AG04450 (cell line): Measurements from ENCODE around the gene TOP1. TPM values are rescaled to one million over a fixed set of nuclear protein-coding genes. Genes with fewer than 3 reads are reported as not detected.

ENCODE experiments used
- CTCF ChIA-PET: fragments of 300-600, 350-600 bp; formaldehyde crosslinking; extraction: SDS; loops from one replicate; lab custom pipeline; 2022; ENCODE audit warnings: antibody characterized with exemption, inconsistent platforms; lab: Charles Lee
- POLR2A ChIA-PET: fragments of 350-600 bp; formaldehyde crosslinking; extraction: SDS; loops from one replicate; lab custom pipeline; 2021; ENCODE audit warnings: antibody characterized with exemption, inconsistent platforms; lab: Yijun Ruan, JAX
- DNase-seq: peaks from one replicate; pipeline ENCODE4 v3.0.0-alpha.2; 2011; ENCODE audit warnings: low read depth, low spot score
- H3K27ac ChIP-seq: one replicate; pipeline ENCODE4 v1.5.1; 2012; ENCODE audit warnings: low read depth, low read length, control low read depth
- H3K27me3 ChIP-seq: one replicate; pipeline ENCODE4 v1.6.0; 2012; ENCODE audit warnings: low read length; ENCODE audit not compliant: control insufficient read depth, insufficient read depth
- H3K4me3 ChIP-seq: 2 replicates; pipeline ENCODE4 v1.5.1; 2011; ENCODE audit warnings: mild to moderate bottlenecking, low read depth, low read length, control low read depth
- H3K9me3 ChIP-seq: 2 replicates; pipeline ENCODE4 v1.5.1; 2012; ENCODE audit warnings: low read length; ENCODE audit not compliant: control insufficient read depth, insufficient read depth
- polyA plus RNA-seq: library from polyadenylated mRNA; depleted of rRNA; stranded (reverse); fragments of >200 nt; gene quantifications from 2 replicates; pipeline ENCODE4 v1.2.3, GENCODE V29; 2011
- TF ChIP-seq, protein P1 (sequence below): IDR thresholded peaks from 2 replicates; pipeline ENCODE4 v1.5.1; 2011; ENCODE audit warnings: low read depth, low read length, control low read depth, inconsistent platforms

Gene TOP1
- polyA plus RNA-seq, 1 experiment: 29.1 TPM

DNA sequence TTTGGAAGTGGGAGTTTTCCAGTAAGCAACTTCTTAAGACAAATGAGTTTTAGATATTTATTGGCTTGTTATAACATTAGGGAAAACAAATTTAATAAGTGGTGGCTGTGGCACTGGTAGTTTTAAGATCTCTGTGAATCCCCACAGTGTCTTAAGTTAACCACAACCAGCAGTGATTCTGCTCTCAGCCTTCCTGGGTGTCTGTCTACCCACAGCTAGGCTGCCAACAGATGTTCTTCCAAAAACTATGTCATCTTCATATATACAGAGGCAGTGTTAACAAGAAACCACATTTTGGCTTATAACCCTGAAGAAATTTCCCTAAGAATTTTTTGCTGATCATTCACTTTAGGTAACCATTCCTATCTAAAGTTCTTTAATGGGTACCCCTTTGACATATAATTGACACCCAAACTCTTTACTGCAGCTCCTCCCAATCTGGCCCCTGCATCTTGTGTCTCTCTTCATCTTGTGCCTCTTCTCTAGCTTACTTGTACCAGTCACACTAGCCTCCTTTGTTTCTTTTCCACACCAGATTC is 52.7 kb downstream of the TOP1 start:
- ChIA-PET POLR2A (no interaction called here), CTCF (interaction anchor here (6.5 kb wide), 1 partner anchor 89 kb away, joined by 41 read pairs; no protein-coding TSS in a partner anchor)
- Histone ChIP-seq H3K27ac (no peak overlapping the region), H3K27me3 (no peaks in the 10 kb centered on the region), H3K4me3 (no peak overlapping the region), H3K9me3 (no peaks in the 10 kb centered on the region)
- TF ChIP-seq, protein P1, sequence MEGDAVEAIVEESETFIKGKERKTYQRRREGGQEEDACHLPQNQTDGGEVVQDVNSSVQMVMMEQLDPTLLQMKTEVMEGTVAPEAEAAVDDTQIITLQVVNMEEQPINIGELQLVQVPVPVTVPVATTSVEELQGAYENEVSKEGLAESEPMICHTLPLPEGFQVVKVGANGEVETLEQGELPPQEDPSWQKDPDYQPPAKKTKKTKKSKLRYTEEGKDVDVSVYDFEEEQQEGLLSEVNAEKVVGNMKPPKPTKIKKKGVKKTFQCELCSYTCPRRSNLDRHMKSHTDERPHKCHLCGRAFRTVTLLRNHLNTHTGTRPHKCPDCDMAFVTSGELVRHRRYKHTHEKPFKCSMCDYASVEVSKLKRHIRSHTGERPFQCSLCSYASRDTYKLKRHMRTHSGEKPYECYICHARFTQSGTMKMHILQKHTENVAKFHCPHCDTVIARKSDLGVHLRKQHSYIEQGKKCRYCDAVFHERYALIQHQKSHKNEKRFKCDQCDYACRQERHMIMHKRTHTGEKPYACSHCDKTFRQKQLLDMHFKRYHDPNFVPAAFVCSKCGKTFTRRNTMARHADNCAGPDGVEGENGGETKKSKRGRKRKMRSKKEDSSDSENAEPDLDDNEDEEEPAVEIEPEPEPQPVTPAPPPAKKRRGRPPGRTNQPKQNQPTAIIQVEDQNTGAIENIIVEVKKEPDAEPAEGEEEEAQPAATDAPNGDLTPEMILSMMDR: no peak
- DNase-seq: no peak

DNA sequence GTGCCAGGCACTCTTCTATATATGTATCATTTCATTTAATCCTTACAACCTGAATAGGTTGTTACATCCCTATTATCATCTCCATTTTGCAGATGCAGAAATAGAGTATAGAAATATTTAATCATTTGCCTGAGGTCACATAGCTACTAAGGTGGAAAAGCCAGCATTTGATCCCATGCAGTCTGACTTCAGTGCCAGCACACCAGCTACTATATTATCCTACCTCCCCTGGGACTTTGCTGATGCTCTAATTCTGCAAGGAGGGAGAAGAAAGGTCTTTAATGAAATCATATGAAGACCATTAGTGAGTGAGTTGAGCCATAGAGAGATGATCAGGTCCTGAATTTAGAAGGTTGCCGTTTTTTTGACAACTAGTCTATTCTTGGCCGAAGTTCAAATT is 53.7 kb downstream of the TOP1 start:
- Histone ChIP-seq H3K4me3 (no peak overlapping the region), H3K27ac (no peak overlapping the region), H3K27me3 (no peaks in the 10 kb centered on the region), H3K9me3 (no peaks in the 10 kb centered on the region)
- ChIA-PET POLR2A (no interaction called here), CTCF (interaction anchor here (1.4 to 6.5 kb wide), 2 partner anchors 13 to 90 kb away, joined by 9 to 41 read pairs; no protein-coding TSS in a partner anchor)
- TF ChIP-seq, protein P1: no peak
- no peak for DNase-seq

DNA sequence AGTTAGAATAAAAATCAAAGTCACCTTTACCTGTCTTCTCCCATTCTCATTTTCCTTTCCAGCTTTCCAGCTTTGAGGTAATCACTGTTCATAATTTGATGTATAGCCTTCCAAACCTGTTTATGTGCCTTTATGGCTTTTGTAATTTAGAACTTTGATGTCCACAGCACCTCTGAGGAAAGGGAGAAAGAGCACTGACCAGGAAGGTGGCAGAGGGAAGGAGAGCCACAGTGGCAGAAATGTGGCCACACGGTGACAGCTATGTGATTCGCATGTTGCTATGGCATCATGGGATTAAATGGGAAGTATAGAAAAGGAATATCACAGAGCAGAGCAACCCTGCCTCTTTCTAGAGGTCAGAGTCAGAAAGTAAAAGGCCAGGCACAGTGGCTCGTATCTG is 57.0 kb downstream of the TOP1 start:
- no peak overlapping the region for H3K27ac ChIP-seq
- H3K27me3 ChIP-seq: no peaks in the 10 kb centered on the region
- DNase-seq: no peak
- ChIA-PET CTCF (interaction anchor here (0.6 to 2.6 kb wide), 2 partner anchors 9 to 95 kb away, joined by 4 to 10 read pairs; no protein-coding TSS in a partner anchor), POLR2A (no interaction called here)
- no peaks in the 10 kb centered on the region for H3K9me3 ChIP-seq
- no peak overlapping the region for H3K4me3 ChIP-seq
- TF ChIP-seq, protein P1: no peak

GRCh38 chr20:41086402-41087324 is 58.0 kb downstream of the TOP1 start:
- ChIA-PET POLR2A (no interaction called here), CTCF (interaction anchor here (1.0 to 2.6 kb wide), 4 partner anchors 8 to 98 kb away, joined by 3 to 10 read pairs (median 4); no protein-coding TSS in a partner anchor)
- Histone ChIP-seq H3K9me3 (no peaks in the 10 kb centered on the region), H3K27me3 (no peaks in the 10 kb centered on the region), H3K4me3 (no peak overlapping the region), H3K27ac (no peak overlapping the region)
- TF ChIP-seq, protein P1: no peak
- no peak for DNase-seq

- H3K27me3 ChIP-seq: no peaks in the 10 kb centered on the region
- H3K4me3 ChIP-seq: no peak overlapping the region
- DNase-seq: no peak
- no peaks in the 10 kb centered on the region for H3K9me3 ChIP-seq
- CTCF ChIA-PET: interaction anchor here (0.6 to 2.6 kb wide), 4 partner anchors 14 to 98 kb away, joined by 3 to 10 read pairs (median 4); no protein-coding TSS in a partner anchor
- POLR2A ChIA-PET: no interaction called here
- no peak overlapping the region for H3K27ac ChIP-seq
- TF ChIP-seq, protein P1: no peak
Observed at GRCh38 chr20:41087325-41087685, 58.7 kb downstream of the TOP1 start.
